HG03175 (cell line): ENCODE data around the gene TMED9.
"Not testable (repeated sequence)": the region's sequence is repeated elsewhere in the genome, so short reads cannot be mapped to it uniquely, and the experiment has no call there.

Experiments used
- ATAC-seq: cut with Tn5 transposase; IDR thresholded peaks from one replicate; pipeline ENCODE4 v1.9.1; 2021; ENCODE audit warnings: mild to moderate bottlenecking, moderate library complexity; ENCODE audit not compliant: unreplicated experiment

Gene TMED9

GRCh38 chr5:177605078-177605477, 13.1 kb downstream of the TMED9 start:
- ATAC-seq: no peak

GRCh38 chr5:177605667-177606066, 13.7 kb downstream of the TMED9 start:
- ATAC-seq: no peak

GRCh38 chr5:177606071-177607051, 14.4 kb downstream of the TMED9 start:
- ATAC-seq: no peak

- no peak for ATAC-seq
Observed at GRCh38 chr5:177607115-177607451, 15.1 kb downstream of the TMED9 start.

GRCh38 chr5:177607452-177608192, 15.6 kb downstream of the TMED9 start:
- ATAC-seq: no peak

- ATAC-seq: no peak
Observed at GRCh38 chr5:177608243-177609075, 16.5 kb downstream of the TMED9 start.

GRCh38 chr5:177609076-177610059, 17.4 kb downstream of the TMED9 start:
- ATAC-seq: no peak

GRCh38 chr5:177610131-177610769, 18.2 kb downstream of the TMED9 start:
- no peak for ATAC-seq

- ATAC-seq: no peak
Observed at GRCh38 chr5:177610770-177611445, 18.9 kb downstream of the TMED9 start.

- no peak for ATAC-seq
Observed at GRCh38 chr5:177611446-177612214, 19.6 kb downstream of the TMED9 start.

GRCh38 chr5:177612215-177612673, 20.2 kb downstream of the TMED9 start:
- ATAC-seq: no peak

- ATAC-seq: no peak
Observed at GRCh38 chr5:177620560-177620959, 28.6 kb downstream of the TMED9 start.

- not testable (repeated sequence) for ATAC-seq
Observed at GRCh38 chr5:177624172-177624571, 32.2 kb downstream of the TMED9 start.

GRCh38 chr5:177630186-177630585, 38.2 kb downstream of the TMED9 start:
- not testable (repeated sequence) for ATAC-seq

GRCh38 chr5:177634912-177635311, 42.9 kb downstream of the TMED9 start:
- ATAC-seq: not testable (repeated sequence)

GRCh38 chr5:177645462-177645861, 53.5 kb downstream of the TMED9 start:
- not testable (repeated sequence) for ATAC-seq
